Suprapubic skin (tissue), 3 donors: Measurements from ENCODE around the gene TEKT3.
A peak's percentile ranks its signal among the peaks of the same experiment; 100 is the strongest.

Source experiments
- CTCF ChIP-seq, 2 donors: fragments of 200-600 bp in 1 of 2; fragments of 450-650 bp in 1 of 2; sonication (generic) in 1 of 2; IDR thresholded peaks; one replicate each; pipeline ENCODE4 v1.5.1; 2016 to 2019; ENCODE audit warnings: antibody characterized with exemption in 2 of 2, mild to moderate bottlenecking in 1 of 2, moderate library complexity in 1 of 2
- POLR2A ChIP-seq, 2 donors: fragments of 450-650 bp; IDR thresholded peaks; one replicate each; pipeline ENCODE4 v1.6.1; 2017; ENCODE audit warnings: antibody characterized with exemption in 2 of 2, mild to moderate bottlenecking in 2 of 2, moderate library complexity in 2 of 2

- TF ChIP-seq CTCF (IDR thresholded peaks at IDR 0.05) = peak; percentile 38 to 81
- no peak for TF ChIP-seq POLR2A (IDR thresholded peaks at IDR 0.05)
Measured at GRCh38 chr17:15257258-15257788, 84.1 kb downstream of the TEKT3 start.
